ENCODE results near the gene DOCK1.

Gene DOCK1

DNA sequence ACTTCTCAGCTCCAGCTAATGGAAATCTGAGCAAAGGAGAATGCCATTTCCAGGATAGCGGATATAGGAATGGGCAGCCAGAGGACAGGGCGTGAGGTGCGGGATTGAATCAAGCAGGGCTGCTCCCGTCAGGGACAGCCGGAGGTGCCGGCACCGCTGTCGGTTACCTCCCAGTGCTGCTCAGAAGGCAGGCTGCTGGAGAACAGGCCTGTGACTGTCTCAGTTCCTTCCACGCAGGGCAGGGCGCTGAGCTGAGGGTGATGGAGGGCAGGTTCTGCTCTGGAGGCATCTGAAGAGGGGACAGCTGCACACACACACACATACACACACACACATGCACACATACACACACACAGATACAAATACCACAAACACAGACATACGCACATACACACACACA lies 111.1 kb downstream of the DOCK1 start:
- H2AFZ ChIP-seq (ENCODE audit: low read depth, low read length): no peak overlapping the region
- no peaks in the 10 kb centered on the region for H3K27me3 ChIP-seq (ENCODE audit: insufficient read depth, low read length)
- no peak overlapping the region for H3K4me3 ChIP-seq (ENCODE audit: low read length)
- no peaks in the 10 kb centered on the region for H3K4me1 ChIP-seq (ENCODE audit: insufficient read depth, low read length)
- H3K36me3 ChIP-seq (ENCODE audit: insufficient read depth, low read length): peaks cover 19% of the 10 kb centered on the region
- H3K9me3 ChIP-seq (ENCODE audit: low read length): no peaks in the 10 kb centered on the region

DNA sequence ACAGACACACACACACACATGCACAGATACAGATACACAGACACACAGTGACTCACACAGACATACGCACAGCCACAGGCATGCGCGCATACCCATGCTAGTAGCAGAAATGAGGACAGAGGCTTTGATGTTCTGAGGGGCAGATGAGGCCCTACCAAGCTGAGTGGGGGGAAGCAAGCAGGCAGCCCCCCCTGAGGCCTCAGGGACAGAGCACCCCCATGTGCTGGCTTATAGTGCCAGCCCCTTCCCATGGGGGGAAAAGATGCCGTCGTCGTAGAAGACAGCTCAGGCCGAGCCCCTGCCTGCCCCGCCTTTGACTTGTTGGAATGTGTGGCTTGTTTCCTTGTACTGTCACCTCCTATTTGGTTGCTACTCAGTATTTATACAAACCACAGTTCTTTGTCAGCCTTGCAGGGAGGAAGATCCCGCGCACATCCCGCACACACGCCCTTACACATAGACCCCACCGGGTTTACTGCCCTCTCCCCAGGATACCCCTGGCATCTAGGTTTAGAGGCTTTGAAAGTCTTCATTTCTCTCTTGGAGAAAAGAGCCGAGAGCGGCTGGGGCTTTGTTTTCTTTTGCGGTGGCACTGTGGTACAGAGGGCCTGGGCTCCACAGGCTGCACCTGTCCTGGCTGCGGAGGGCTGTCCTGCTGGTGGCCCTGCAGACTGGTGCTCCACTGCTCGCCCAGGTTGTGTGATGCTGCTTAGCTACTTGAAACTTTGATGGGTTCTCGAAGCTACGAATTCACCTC lies 112.5 kb downstream of the DOCK1 start:
- Histone ChIP-seq H3K36me3 (ENCODE audit: insufficient read depth, low read length) (peaks cover 8% of the 10 kb centered on the region), H3K27me3 (ENCODE audit: insufficient read depth, low read length) (no peaks in the 10 kb centered on the region), H3K9me3 (ENCODE audit: low read length) (no peaks in the 10 kb centered on the region), H3K4me1 (ENCODE audit: insufficient read depth, low read length) (no peaks in the 10 kb centered on the region), H2AFZ (ENCODE audit: low read depth, low read length) (no peak overlapping the region), H3K4me3 (ENCODE audit: low read length) (no peak overlapping the region)

DNA sequence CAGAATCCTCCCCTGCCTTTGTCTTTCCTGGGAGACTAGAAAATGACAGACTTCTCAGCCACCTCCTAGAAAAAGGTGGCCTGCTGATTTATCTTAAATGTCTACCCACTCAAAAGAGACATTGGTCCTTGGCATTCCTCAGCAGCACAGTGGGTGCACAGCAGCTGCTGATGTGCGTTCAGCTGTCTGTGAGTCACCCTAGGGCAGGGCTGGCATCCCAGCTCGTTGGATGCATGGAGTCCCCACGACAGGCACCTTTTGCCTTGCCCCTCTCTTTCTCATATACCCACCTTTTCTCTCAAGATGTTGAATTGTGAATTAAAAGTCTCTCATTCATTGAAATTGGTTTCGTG lies 113.0 kb downstream of the DOCK1 start:
- no peak overlapping the region for H3K4me3 ChIP-seq (ENCODE audit: low read length)
- no peaks in the 10 kb centered on the region for H3K9me3 ChIP-seq (ENCODE audit: low read length)
- no peaks in the 10 kb centered on the region for H3K4me1 ChIP-seq (ENCODE audit: insufficient read depth, low read length)
- peaks cover 8% of the 10 kb centered on the region for H3K36me3 ChIP-seq (ENCODE audit: insufficient read depth, low read length)
- no peaks in the 10 kb centered on the region for H3K27me3 ChIP-seq (ENCODE audit: insufficient read depth, low read length)
- no peak overlapping the region for H2AFZ ChIP-seq (ENCODE audit: low read depth, low read length)

DNA sequence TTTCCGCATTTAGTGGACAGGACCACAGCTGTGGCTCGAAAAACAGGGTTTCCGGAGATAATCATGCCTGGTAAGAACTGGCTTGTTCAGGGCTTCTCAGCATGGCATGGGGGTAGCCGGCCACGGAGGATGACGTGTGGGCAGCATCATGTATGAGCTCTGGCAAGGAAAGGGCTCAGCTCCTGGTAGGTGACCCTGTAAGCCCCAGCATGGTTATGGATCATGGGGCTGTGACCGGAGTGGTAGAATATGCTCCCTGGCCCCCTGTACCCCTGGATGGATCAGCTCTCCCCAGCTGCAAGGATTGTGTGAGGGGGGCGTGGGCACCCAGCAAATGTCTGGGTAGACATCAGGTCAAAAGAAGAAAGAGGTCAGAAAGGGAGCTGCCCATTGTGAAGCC lies 113.5 kb downstream of the DOCK1 start:
- H3K36me3 ChIP-seq (ENCODE audit: insufficient read depth, low read length): peaks cover 12% of the 10 kb centered on the region
- no peak overlapping the region for H2AFZ ChIP-seq (ENCODE audit: low read depth, low read length)
- peaks cover under 1% of the 10 kb centered on the region for H3K4me1 ChIP-seq (ENCODE audit: insufficient read depth, low read length)
- no peaks in the 10 kb centered on the region for H3K27me3 ChIP-seq (ENCODE audit: insufficient read depth, low read length)
- no peaks in the 10 kb centered on the region for H3K9me3 ChIP-seq (ENCODE audit: low read length)
- H3K4me3 ChIP-seq (ENCODE audit: low read length): no peak overlapping the region

DNA sequence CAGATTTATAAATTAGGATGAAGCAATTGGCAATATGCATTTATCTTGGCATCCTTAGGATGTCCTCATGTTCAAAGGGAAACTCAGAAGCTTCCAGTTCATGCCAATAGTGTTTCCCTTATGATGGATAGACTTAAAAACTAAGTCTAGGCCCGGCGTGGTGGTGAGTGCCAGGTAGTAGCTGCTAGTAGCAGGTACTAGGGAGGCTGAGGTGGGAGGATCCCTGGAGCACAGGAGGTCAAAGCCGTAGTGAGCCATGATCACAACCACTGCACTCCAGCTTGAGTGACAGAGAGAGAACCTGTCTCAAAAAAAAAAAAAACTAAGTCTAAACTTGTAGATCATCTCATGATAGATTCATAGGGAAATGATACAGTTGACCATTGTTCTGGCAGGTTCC lies 115.0 kb downstream of the DOCK1 start:
- H3K36me3 ChIP-seq (ENCODE audit: insufficient read depth, low read length): peaks cover 11% of the 10 kb centered on the region
- no peaks in the 10 kb centered on the region for H3K9me3 ChIP-seq (ENCODE audit: low read length)
- H3K27me3 ChIP-seq (ENCODE audit: insufficient read depth, low read length): no peaks in the 10 kb centered on the region
- H3K4me3 ChIP-seq (ENCODE audit: low read length): no peak overlapping the region
- H3K4me1 ChIP-seq (ENCODE audit: insufficient read depth, low read length): peaks cover 16% of the 10 kb centered on the region
- H2AFZ ChIP-seq (ENCODE audit: low read depth, low read length): no peak overlapping the region

DNA sequence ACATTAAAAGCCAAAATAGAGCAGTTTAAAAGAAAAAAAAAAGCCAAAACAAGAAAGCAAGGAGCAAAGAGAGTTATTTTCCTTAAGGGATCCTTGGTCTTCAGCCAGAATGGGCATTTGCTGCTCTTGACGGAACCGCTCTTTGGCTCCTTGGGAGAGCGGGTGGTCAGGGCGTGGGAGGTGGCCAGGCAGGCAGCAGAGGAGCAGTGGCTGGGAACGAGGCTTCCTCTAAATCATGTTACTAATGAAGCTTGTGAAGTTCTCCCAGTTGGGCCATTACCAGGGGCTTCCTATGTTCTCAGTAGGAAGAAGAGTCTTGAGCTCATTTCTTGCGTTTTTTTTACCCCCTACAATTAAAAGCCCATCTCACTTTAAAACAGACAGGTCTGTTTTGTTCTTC lies 116.6 kb downstream of the DOCK1 start:
- Histone ChIP-seq H2AFZ (ENCODE audit: low read depth, low read length) (no peak overlapping the region), H3K4me1 (ENCODE audit: insufficient read depth, low read length) (peaks cover 17% of the 10 kb centered on the region), H3K27me3 (ENCODE audit: insufficient read depth, low read length) (no peaks in the 10 kb centered on the region), H3K36me3 (ENCODE audit: insufficient read depth, low read length) (peaks cover 18% of the 10 kb centered on the region), H3K4me3 (ENCODE audit: low read length) (no peak overlapping the region), H3K9me3 (ENCODE audit: low read length) (peaks cover 1% of the 10 kb centered on the region)

DNA sequence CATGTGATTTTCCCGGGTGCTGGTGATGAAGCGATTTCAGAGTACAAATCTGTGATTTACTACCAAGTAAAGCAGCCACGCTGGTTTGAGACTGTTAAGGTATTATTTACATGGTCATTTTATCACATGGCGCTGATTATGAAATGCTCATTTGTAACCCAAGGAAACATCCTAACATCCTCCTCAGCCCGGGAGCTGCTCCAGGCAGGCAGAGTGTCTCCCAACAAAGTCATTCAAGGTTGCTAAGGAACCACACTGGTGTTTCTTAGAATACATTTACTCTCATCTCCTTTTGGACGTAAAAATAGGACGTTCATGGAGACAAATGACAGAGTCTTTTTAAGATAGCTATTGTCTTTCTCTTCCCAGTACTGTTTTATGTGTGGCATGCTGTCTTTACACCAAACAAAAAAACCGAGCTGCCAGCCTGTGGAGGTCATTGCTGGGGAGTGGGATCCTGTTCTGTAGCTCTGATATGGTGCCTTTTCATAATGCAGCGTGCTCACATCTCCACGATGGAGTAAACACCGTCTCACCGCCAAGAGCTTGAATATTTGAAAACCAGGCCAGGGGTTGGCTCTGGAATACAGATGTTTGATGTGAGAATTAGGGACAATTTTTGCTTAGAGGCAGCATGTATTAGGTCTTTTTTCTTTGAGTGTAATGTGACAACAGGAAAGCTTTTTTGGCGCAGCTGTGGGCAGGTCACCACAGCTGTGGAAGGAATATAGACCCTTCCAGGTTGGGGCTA lies 119.6 kb downstream of the DOCK1 start:
- H3K4me1 ChIP-seq (ENCODE audit: insufficient read depth, low read length): peaks cover 17% of the 10 kb centered on the region
- H3K36me3 ChIP-seq (ENCODE audit: insufficient read depth, low read length): peaks cover 26% of the 10 kb centered on the region
- H3K27me3 ChIP-seq (ENCODE audit: insufficient read depth, low read length): no peaks in the 10 kb centered on the region
- H2AFZ ChIP-seq (ENCODE audit: low read depth, low read length): no peak overlapping the region
- H3K9me3 ChIP-seq (ENCODE audit: low read length): peaks cover 1% of the 10 kb centered on the region
- no peak overlapping the region for H3K4me3 ChIP-seq (ENCODE audit: low read length)

DNA sequence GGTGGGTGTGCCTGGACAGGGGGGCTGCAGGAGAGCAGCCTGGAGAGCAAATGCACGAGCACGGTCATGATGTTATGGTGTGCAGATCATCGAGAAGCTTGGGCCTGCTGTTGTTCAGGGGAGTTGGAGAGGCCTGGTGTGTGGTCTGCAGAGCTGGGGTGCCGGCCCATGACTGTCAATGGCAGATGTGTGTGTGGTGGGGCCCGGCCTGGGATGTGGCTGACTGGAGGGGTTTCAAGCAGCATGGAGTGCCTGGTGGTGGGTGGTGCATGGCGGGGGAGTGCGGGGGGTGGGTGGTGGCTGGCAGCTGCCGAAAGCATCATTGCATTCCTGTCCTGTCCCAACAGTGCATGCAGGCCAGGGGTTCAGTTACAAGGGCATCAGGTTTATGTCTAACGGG lies 122.6 kb downstream of the DOCK1 start:
- Histone ChIP-seq H3K4me1 (ENCODE audit: insufficient read depth, low read length) (peaks cover 17% of the 10 kb centered on the region), H3K4me3 (ENCODE audit: low read length) (no peak overlapping the region), H3K36me3 (ENCODE audit: insufficient read depth, low read length) (peaks cover 42% of the 10 kb centered on the region), H3K27me3 (ENCODE audit: insufficient read depth, low read length) (no peaks in the 10 kb centered on the region), H2AFZ (ENCODE audit: low read depth, low read length) (no peak overlapping the region), H3K9me3 (ENCODE audit: low read length) (peaks cover 1% of the 10 kb centered on the region)

DNA sequence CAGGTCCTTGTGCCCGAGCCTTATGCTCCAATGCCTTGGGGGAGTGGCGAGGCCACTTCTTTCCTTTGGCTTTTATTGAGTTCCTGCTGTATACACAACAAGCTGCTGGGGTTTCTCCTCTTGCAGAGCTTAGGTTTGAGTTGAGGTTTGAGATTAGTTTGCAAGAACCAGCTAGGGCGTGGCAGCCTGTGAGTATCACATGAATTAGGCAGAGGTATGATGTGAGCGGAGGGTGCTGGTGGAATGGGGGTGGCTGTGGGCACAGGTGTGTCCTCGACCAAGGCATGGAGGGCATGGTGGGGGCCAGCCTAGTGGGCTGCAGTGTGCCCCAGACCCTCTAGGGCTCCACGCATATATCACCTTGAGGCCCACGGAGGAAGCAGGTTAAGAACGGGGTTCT lies 123.3 kb downstream of the DOCK1 start:
- Histone ChIP-seq H3K27me3 (ENCODE audit: insufficient read depth, low read length) (no peaks in the 10 kb centered on the region), H2AFZ (ENCODE audit: low read depth, low read length) (no peak overlapping the region), H3K4me3 (ENCODE audit: low read length) (no peak overlapping the region), H3K9me3 (ENCODE audit: low read length) (peaks cover 1% of the 10 kb centered on the region), H3K36me3 (ENCODE audit: insufficient read depth, low read length) (peaks cover 46% of the 10 kb centered on the region), H3K4me1 (ENCODE audit: insufficient read depth, low read length) (peaks cover 21% of the 10 kb centered on the region)

DNA sequence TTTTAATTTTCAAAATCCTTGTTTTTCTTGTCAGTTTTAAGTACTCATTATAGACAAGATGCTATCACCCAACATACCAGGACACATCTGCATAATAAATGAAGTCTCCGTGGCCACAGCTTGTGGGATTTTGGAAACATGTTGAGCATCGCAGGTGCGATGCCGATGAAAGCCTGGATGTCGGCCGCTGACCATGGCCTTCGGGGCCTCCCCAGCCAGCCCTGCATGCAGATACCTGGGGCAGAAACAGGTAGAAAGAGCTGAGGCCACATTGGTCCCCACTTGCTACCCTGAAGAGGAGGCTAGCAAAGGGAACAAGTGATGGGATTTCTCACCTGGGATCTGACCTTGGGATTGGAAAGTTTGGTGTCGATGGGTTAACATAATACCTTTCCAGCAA lies 123.8 kb downstream of the DOCK1 start:
- H3K4me3 ChIP-seq (ENCODE audit: low read length): no peak overlapping the region
- H3K9me3 ChIP-seq (ENCODE audit: low read length): peaks cover 1% of the 10 kb centered on the region
- H2AFZ ChIP-seq (ENCODE audit: low read depth, low read length): no peak overlapping the region
- H3K36me3 ChIP-seq (ENCODE audit: insufficient read depth, low read length): peaks cover 43% of the 10 kb centered on the region
- H3K27me3 ChIP-seq (ENCODE audit: insufficient read depth, low read length): no peaks in the 10 kb centered on the region
- peaks cover 21% of the 10 kb centered on the region for H3K4me1 ChIP-seq (ENCODE audit: insufficient read depth, low read length)

DNA sequence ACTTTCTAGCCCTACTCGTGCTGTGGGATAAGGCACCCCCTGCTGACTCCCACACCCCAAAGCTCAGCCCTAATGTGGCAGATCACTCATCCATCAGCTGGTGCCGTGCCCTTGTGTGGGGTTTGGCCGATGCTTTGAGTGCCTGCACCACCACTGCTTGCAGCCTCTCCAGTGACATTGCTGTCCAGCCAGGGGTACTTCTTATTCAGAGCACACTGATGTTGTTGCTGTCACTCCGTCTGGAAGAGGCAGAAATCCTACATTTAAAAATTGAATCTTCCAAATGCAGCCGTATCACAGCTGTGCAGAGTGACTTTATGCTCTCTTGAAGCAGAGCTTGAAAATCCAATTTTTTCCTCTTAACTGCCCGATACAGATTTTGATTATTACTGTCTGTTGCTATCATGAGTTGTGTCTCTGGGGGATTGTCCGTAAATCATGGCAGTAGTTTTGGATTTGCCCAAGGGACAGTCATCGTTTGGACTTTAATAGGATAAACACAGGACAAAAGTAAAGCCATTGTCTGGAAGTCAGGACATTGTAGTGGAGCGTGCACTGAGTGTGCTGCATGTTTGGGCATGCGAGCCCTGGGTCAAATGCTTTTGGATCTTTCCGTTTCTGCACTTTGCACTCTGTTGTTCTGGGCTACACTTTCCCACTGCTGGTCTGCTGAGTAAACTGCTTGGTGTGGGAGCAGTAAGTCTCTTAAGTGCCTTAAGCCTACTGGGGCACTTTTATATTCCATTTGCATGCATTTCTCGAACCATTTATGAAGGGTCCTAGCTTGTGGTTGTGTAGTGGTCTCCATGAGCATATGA lies 128.2 kb downstream of the DOCK1 start:
- Histone ChIP-seq H3K4me1 (ENCODE audit: insufficient read depth, low read length) (peaks cover 8% of the 10 kb centered on the region), H3K36me3 (ENCODE audit: insufficient read depth, low read length) (peaks cover 40% of the 10 kb centered on the region), H3K27me3 (ENCODE audit: insufficient read depth, low read length) (no peaks in the 10 kb centered on the region), H3K4me3 (ENCODE audit: low read length) (no peak overlapping the region), H3K9me3 (ENCODE audit: low read length) (no peaks in the 10 kb centered on the region), H2AFZ (ENCODE audit: low read depth, low read length) (no peak overlapping the region)

DNA sequence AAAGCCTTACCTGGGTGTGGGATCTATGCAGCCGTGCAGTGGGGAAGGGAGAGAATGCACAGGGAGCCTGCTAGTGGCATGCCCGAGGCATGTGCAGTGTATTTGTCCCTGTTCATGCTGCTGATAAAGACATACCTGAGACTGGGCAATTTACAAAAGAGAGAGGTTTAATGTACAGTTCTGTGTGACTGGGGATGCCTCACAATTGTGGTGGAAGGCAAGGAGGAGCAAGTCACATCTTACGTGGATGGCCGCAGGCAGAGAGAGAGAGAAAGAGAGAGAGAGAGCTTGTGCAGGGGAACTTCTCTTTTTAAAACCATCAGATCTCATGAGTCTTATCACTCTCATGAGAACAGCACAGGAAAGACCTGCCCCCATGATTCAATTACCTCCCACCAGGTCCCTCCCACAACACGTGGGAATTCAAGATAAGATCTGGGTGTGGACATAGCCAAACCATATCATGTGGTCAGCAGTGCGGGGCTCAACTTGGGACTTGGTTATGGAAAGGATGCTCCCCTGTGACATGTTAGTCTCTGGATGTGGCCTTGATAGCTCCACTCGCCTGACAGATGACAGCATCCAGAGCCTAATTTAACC lies 128.9 kb downstream of the DOCK1 start:
- peaks cover 8% of the 10 kb centered on the region for H3K4me1 ChIP-seq (ENCODE audit: insufficient read depth, low read length)
- H3K27me3 ChIP-seq (ENCODE audit: insufficient read depth, low read length): no peaks in the 10 kb centered on the region
- peaks cover 46% of the 10 kb centered on the region for H3K36me3 ChIP-seq (ENCODE audit: insufficient read depth, low read length)
- H3K9me3 ChIP-seq (ENCODE audit: low read length): no peaks in the 10 kb centered on the region
- no peak overlapping the region for H2AFZ ChIP-seq (ENCODE audit: low read depth, low read length)
- no peak overlapping the region for H3K4me3 ChIP-seq (ENCODE audit: low read length)

DNA sequence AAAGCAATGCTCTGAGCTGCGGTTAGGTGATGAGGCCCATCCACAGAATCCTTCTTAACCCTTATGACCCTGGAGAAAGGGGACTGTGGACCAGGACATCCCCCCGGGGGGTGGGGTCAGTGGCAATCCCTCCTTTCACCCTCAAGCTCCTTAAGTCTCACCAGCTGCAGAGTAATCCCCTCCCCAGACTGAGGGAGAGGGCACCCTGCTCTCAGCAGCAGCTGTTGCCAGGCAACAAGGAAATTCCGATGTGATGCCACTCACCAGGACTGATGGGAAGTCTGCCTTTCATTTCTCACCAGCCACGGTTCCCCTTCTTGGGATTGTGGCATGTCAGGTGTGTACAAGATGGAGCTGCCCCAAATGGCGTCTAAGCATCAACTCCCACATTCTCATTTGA lies 129.6 kb downstream of the DOCK1 start:
- H3K36me3 ChIP-seq (ENCODE audit: insufficient read depth, low read length): peaks cover 49% of the 10 kb centered on the region
- H3K27me3 ChIP-seq (ENCODE audit: insufficient read depth, low read length): no peaks in the 10 kb centered on the region
- H3K4me3 ChIP-seq (ENCODE audit: low read length): no peak overlapping the region

More for the DNA sequence above, 129.6 kb downstream of the DOCK1 start:
- Histone ChIP-seq H2AFZ (ENCODE audit: low read depth, low read length) (no peak overlapping the region), H3K4me1 (ENCODE audit: insufficient read depth, low read length) (peaks cover 8% of the 10 kb centered on the region), H3K9me3 (ENCODE audit: low read length) (no peaks in the 10 kb centered on the region)
